Tibial artery (tissue), 4 donors: ENCODE results near the gene RBM33.

Experiments
- DNase-seq, 2 donors: peaks; one replicate each; pipeline ENCODE4 v3.0.0-alpha.2; 2019
- H3K27ac ChIP-seq, 2 donors: fragments of 200-600 bp; sonication (generic) in 1 of 2; 1 replicate in 1 of 2; 2 replicates in 1 of 2; pipeline ENCODE4 v1.5.1; 2018 to 2019; ENCODE audit warnings: mild to moderate bottlenecking in 1 of 2
- H3K27me3 ChIP-seq, 2 donors: fragments of 200-600 bp; sonication (generic) in 1 of 2; one replicate each; pipeline versions ENCODE4 v1.5.1 to v1.6.0; 2016 to 2019
- H3K36me3 ChIP-seq, 3 donors: fragments of 200-600 bp; sonication (generic) in 2 of 3; one replicate each; pipeline ENCODE4 v1.5.1; 2016 to 2019; ENCODE audit warnings: mild to moderate bottlenecking in 2 of 3
- H3K4me1 ChIP-seq, 4 donors: fragments of 200-600 bp; sonication (generic) in 2 of 4; 1 replicate in 3 of 4; 2 replicates in 1 of 4; pipeline ENCODE4 v1.5.1; 2016 to 2019
- H3K4me3 ChIP-seq, 2 donors: fragments of 200-600 bp; sonication (generic) in 1 of 2; 1 replicate in 1 of 2; 2 replicates in 1 of 2; pipeline ENCODE4 v1.5.1; 2018 to 2019; ENCODE audit warnings: mild to moderate bottlenecking in 2 of 2
- H3K9me3 ChIP-seq, 3 donors: fragments of 200-600 bp; sonication (generic) in 1 of 3; one replicate each; pipeline ENCODE4 v1.5.1; 2016 to 2019
- intact Hi-C: fragments of 100-400 bp; cut with DNase I; formaldehyde crosslinking; loops from one replicate; pipeline ENCODE4 v1.15.0; 2023; ENCODE audit warnings: low total_unique reads
- TF ChIP-seq, protein P1 (sequence below), 2 experiments: fragments of 200-600 bp in 1 of 2; fragments of 450-650 bp in 1 of 2; IDR thresholded peaks; one replicate each; pipeline ENCODE4 v1.5.1; 2017 to 2019; ENCODE audit warnings: antibody characterized with exemption in 2 of 2, mild to moderate bottlenecking in 1 of 2, moderate library complexity in 1 of 2

Gene RBM33

DNA sequence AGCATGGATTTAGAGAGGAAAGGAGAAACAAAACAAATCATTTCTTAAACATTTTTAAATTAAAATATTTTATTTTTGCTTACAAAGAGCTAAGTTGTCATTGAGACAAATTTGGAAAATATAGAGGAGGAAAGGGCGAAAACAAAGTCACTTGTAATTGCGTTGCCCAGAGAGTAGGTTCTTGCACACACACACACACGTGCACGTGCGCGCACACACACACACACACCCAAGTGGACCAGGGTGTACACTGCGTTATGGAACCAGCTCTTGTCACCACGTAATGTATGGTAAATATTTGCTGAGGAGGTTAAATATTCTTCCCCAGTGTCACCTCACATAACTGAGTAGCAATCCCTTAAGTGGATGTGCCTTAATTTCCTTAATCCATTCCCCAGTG lies 146.2 kb downstream of the RBM33 start:
- intact Hi-C loops = loop anchor here (10.0 kb wide), 1 partner anchor 64 kb away; no protein-coding TSS in a partner anchor
- Histone ChIP-seq H3K9me3 (no peaks in the 10 kb centered on the region), H3K27ac (no peak overlapping the region), H3K4me3 (no peak overlapping the region), H3K27me3 (peaks cover 0 to 16% of the 10 kb centered on the region in 2 donors), H3K36me3 (no peaks in the 10 kb centered on the region), H3K4me1 (peaks cover 0 to 11% (median 9%) of the 10 kb centered on the region in 4 donors)
- TF ChIP-seq, protein P1, sequence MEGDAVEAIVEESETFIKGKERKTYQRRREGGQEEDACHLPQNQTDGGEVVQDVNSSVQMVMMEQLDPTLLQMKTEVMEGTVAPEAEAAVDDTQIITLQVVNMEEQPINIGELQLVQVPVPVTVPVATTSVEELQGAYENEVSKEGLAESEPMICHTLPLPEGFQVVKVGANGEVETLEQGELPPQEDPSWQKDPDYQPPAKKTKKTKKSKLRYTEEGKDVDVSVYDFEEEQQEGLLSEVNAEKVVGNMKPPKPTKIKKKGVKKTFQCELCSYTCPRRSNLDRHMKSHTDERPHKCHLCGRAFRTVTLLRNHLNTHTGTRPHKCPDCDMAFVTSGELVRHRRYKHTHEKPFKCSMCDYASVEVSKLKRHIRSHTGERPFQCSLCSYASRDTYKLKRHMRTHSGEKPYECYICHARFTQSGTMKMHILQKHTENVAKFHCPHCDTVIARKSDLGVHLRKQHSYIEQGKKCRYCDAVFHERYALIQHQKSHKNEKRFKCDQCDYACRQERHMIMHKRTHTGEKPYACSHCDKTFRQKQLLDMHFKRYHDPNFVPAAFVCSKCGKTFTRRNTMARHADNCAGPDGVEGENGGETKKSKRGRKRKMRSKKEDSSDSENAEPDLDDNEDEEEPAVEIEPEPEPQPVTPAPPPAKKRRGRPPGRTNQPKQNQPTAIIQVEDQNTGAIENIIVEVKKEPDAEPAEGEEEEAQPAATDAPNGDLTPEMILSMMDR (IDR thresholded peaks at IDR 0.05) = no peak
- no peak for DNase-seq

- no peak overlapping the region for H3K27ac ChIP-seq
- DNase-seq = no peak
- H3K4me1 ChIP-seq = peaks cover 0 to 11% (median 9%) of the 10 kb centered on the region in 4 donors
- no peaks in the 10 kb centered on the region for H3K36me3 ChIP-seq
- peaks cover 0 to 23% of the 10 kb centered on the region in 2 donors for H3K27me3 ChIP-seq
- TF ChIP-seq, protein P1 (IDR thresholded peaks at IDR 0.05) = no peak
- no peaks in the 10 kb centered on the region for H3K9me3 ChIP-seq
- intact Hi-C loops = loop anchor here (10.0 kb wide), 1 partner anchor 64 kb away; no protein-coding TSS in a partner anchor
- no peak overlapping the region for H3K4me3 ChIP-seq
Measured at GRCh38 chr7:155791214-155791737, 146.8 kb downstream of the RBM33 start.

DNA sequence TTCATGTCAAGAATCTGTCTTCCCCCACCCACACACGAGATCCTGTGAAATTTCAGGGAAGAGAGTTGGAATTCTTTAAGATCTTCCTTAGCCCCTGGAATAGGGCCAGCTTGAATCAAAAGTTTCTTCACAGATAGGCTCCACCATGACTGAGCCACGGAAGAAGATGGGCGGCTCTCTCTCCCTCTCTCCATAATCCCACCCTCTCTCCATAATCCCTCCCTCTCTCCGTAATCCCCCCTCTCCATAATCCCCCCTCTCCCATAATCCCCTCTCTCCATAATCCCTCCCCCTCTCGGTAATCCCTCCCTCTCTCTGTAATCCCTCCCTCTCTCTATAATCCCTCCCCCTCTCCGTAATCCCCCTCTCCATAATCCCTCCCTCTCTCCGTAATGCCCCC lies 147.4 kb downstream of the RBM33 start:
- no peaks in the 10 kb centered on the region for H3K9me3 ChIP-seq
- peaks cover 0 to 12% (median 11%) of the 10 kb centered on the region in 4 donors for H3K4me1 ChIP-seq
- peaks cover 0 to 26% of the 10 kb centered on the region in 2 donors for H3K27me3 ChIP-seq
- H3K4me3 ChIP-seq = no peak overlapping the region
- no peak overlapping the region for H3K27ac ChIP-seq
- DNase-seq = no peak
- H3K36me3 ChIP-seq = no peaks in the 10 kb centered on the region
- TF ChIP-seq, protein P1 (IDR thresholded peaks at IDR 0.05) = no peak
- intact Hi-C loops = loop anchor here (10.0 kb wide), 1 partner anchor 63 kb away; no protein-coding TSS in a partner anchor

DNA sequence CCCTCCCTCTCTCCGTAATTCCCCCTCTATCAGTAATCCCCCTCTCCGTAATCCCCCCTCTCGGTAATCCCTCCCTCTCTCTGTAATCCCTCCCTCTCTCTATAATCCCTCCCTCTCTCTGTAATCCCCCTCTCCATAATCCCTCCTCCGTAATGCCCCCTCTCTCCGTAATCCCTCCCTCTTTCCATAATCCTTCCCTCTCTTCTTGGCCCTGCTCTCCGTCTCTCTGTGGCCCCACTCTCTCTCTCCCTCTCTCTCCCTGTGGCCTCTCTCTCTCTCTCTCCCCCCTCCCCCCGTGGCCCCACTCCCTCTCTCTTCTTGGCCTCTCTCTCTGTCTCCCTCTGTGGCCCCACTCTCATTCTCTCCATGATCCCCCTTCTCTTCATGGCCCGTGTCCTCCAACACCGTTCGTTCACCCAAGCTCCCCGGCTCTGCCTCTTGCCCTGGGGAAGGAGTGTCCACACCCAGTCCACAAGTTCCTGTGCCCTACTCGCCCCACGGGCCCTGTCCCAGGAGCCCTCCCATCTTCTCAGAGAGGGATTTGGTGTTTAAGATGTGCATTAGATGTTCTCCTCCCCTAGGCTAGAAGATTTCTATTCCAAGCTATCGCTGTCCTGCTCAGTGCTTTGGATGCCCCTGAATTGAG lies 148.0 kb downstream of the RBM33 start:
- intact Hi-C loops = loop anchor here (10.0 kb wide), 1 partner anchor 62 kb away; no protein-coding TSS in a partner anchor
- no peak overlapping the region for H3K27ac ChIP-seq
- H3K36me3 ChIP-seq = no peaks in the 10 kb centered on the region
- TF ChIP-seq, protein P1 (IDR thresholded peaks at IDR 0.05) = no peak
- H3K27me3 ChIP-seq = peaks cover 0 to 26% of the 10 kb centered on the region in 2 donors
- peaks cover 0 to 12% (median 8%) of the 10 kb centered on the region in 4 donors for H3K4me1 ChIP-seq
- no peaks in the 10 kb centered on the region for H3K9me3 ChIP-seq
- H3K4me3 ChIP-seq = no peak overlapping the region
- DNase-seq = no peak

DNA sequence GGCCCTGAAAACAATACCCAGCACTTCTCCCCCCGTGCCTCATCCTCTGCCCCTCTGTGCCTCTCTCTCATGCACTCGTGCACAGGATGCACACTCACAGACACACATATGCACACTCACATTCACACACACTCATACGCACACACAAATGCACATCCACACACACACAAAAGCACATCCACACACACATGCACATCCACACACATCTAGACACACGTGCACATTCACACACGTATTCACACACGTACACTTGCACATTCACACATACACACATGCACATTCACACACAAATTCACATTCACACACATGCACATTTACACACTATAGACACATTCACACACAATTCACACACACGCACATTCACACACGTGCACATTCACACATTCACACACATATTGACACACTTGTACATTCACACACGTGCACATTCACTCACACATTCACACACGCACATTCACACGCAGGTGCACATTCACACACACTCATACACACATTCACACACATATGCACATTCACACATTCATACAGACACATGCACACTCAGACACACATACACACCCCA lies 148.6 kb downstream of the RBM33 start:
- peaks cover 0 to 9% (median 5%) of the 10 kb centered on the region in 4 donors for H3K4me1 ChIP-seq
- DNase-seq = no peak
- no peaks in the 10 kb centered on the region for H3K9me3 ChIP-seq
- no peak overlapping the region for H3K27ac ChIP-seq
- intact Hi-C loops = loop anchor here (10.0 kb wide), 1 partner anchor 62 kb away; no protein-coding TSS in a partner anchor
- H3K4me3 ChIP-seq = no peak overlapping the region
- H3K36me3 ChIP-seq = no peaks in the 10 kb centered on the region
- TF ChIP-seq, protein P1 (IDR thresholded peaks at IDR 0.05) = no peak
- H3K27me3 ChIP-seq = peaks cover 0 to 29% of the 10 kb centered on the region in 2 donors
